Posterior cingulate gyrus (tissue), 11 donors: ENCODE results near the gene RPL18A.

Experiments used
- DNase-seq, 10 donors: peaks; one replicate each; pipeline versions ENCODE4 v3.0.0 to v3.0.0-alpha.2; 2020 to 2021; ENCODE audit warnings: mixed read lengths in 3 of 10
- intact Hi-C: fragments of 100-400 bp; cut with DNase I; formaldehyde crosslinking; loops from one replicate; pipeline ENCODE4 v1.15.1; 2023

RPL18A gene

DNA sequence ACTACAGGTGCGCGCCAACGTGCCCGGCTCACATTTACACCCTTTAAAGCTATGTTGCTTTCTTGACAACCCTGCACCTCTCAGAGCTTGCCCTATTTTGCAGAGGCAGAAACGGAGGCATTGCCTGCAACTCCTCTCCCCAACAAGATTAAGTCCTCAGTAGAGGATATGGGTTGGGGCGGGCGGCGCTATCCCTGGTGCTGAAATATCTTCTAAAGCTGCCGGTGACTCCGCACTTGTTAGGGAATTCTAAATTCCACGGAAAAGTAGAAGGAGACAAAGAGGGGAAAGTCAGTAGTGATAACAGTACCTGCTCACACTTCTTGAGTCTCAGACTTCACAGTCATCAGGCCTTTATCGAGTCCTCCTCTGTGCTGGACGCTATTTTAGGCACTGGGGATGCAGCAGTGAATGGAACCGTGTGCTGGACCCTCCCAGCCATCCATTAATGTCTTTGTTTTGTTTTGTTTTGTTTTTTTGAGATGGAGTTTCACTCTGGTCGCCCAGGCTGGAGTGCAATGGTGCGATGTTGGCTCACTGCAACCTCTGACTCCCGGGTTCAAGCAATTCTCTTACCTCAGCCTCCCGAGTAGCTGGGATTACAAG is 30.0 kb downstream of the RPL18A start:
- peak in 1 of 10 donors; percentile 11 for DNase-seq
- intact Hi-C loops = no loop called here

DNA sequence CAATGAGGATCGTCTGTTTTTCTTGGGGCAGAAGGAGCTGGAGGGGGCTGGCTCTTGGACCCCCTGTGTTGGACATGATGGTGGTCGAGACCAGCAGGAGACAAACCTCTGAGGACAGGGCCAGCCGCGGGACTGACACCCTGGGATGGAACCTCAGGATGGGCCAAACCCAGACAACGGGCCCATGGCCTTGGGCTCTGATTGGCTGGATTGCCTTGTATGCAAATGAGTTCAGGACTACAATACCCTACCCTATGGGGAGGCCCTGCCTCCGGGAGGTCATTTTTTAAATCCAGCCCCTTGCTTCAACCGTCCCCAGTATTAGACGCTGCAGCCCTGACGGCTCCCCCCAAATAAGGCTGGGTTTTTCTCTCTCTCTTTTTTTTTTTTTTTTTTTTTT is 34.1 kb downstream of the RPL18A start:
- intact Hi-C loops = no loop called here
- DNase-seq = no peak

GRCh38 chr19:17902701-17903100 is 43.0 kb downstream of the RPL18A start:
- no peak for DNase-seq

DNA sequence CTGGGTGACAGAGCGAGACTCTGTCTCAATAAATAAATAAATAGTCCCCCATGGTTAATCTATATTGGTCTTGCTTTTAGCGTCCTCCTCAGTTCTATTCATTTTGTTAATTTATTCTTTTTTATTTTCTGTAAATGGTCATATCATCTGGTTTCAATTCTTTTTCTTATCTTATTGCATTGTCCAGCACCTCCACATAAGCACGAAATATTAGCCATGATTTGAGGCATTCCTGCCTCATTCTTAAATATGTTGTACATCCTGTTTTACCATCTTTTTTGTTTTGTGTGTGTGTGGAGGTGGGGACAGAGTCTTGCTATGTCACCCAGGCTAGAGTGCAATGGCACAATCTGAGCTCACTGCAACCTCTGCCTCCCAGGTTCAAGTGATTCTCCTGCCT is 48.5 kb downstream of the RPL18A start:
- intact Hi-C loops = no loop called here

More at GRCh38 chr19:17902701-17903100, 43.0 kb downstream of the RPL18A start:
- intact Hi-C loops = no loop called here

DNA sequence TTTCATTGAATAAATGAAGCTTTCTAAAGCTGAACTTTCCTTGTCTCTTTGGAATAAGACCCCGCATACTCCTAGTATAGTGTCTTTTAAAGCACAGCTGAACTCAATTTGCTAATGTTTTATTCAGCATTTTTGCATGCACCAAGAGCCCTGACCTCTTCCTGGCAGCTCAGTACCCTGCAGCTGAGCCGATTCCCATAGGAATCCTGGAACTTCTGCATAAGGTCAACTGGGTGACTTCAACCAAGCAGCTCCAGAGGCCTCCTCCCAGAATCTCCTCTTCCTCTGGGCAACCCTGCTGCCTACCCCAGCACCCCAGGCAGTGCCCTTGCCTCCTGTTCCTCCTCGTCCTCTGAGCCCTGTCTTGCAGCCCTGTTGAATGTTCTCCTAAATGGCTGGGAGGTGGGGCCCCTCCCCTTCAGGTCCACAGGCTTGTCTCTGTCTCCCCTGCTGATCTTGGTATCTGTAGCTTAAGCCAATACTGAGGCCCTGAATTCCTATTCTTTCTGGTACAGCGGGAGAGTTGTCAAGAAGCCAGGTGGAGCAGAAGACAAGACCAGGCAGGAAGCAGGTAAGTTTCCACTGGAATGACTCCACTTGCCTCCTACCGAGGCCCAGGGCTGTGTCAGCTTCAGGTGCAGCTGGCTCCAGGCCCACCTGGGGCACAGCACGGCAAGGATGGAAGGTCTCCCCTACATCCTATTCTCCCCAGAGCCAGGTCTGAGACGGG is 49.5 kb downstream of the RPL18A start:
- intact Hi-C loops = no loop called here
- no peak for DNase-seq

More for the DNA sequence above, 48.5 kb downstream of the RPL18A start:
- DNase-seq = no peak

DNA sequence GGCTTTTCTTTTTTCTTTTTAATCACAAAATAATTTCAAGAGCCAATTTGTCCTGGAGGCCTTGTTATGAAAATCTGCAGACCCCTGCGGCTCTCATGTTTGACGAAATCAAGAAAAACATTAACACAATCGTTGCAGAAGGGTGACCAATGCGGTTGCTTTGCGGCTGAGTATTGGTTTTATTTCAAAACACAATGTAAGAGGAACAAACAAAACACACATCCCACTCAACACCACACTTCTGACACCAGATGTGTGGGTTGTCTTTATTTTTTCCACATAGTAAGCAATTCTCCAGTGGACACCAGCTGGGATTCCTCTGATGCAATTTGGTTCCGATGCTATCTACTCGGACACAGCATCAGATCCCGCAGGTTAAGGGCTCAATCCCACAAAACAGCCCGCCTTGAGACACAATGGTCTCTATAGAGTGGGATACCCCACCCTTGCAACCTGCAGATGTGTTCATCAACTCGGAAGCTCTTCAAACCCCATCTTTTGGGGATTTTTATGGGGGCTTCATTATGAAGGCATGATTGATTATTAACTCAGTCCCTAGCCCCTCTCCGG is 51.2 kb downstream of the RPL18A start:
- intact Hi-C loops = no loop called here
- no peak for DNase-seq
